Measurements from ENCODE around the gene BFSP1. TPM values are rescaled to one million over a fixed set of nuclear protein-coding genes. Genes with fewer than 3 reads are reported as not detected.

BFSP1 gene
- total and polyA plus RNA-seq, 2 of the 8 experiments (the other 6 are each of a cell fraction or from before 2014, with no cell fraction given) = 1.5 to 2.5 TPM

- no peak for TF ChIP-seq SP4 (IDR thresholded peaks at IDR 0.05; ENCODE audit: low read length)
- no peak for TF ChIP-seq CHD1 (IDR thresholded peaks at IDR 0.05; ENCODE audit: low read depth, low read length)
- TF ChIP-seq BCL11A (IDR thresholded peaks at IDR 0.05; ENCODE audit: low read depth in 2 of 2, low read length in 2 of 2) = no peak
Measured at GRCh38 chr20:17566345-17566744, 35.2 kb upstream of the BFSP1 start (continued).
